Measurements from ENCODE around the gene STON2. TPM values are rescaled to one million over a fixed set of nuclear protein-coding genes. Genes with fewer than 3 reads are reported as not detected.

Gene STON2
- total RNA-seq, 1 experiment from 2014 or later = 23.5 TPM

GRCh38 chr14:81219759-81220579, 180.2 kb downstream of the STON2 start:
- peak overlapping the region; percentile 93 for H3K4me3 Mint-ChIP-seq (ENCODE audit: unreplicated experiment)
- H3K27me3 Mint-ChIP-seq (ENCODE audit: insufficient read depth, unreplicated experiment) = no peaks in the 10 kb centered on the region
- peak; percentile 33 for DNase-seq (ENCODE audit: unreplicated experiment)
- no peaks in the 10 kb centered on the region for H3K9me3 Mint-ChIP-seq (ENCODE audit: unreplicated experiment)
- intact Hi-C loops (cut with micrococcal nuclease) = loop anchor here (2.0 to 5.0 kb wide), 3 partner anchors 27 to 232 kb away; no protein-coding TSS in a partner anchor
- peak overlapping the region; percentile 99 for H3K27ac Mint-ChIP-seq (ENCODE audit: low read depth, unreplicated experiment)
- POLR2A ChIA-PET = interaction anchor here (1.1 to 3.4 kb wide), 16 partner anchors 11 to 314 kb away, joined by 3 to 15 read pairs (median 8); partner anchors contain the start of gene SEL1L
- TF ChIP-seq CTCF (IDR thresholded peaks at IDR 0.05; ENCODE audit: unreplicated experiment) = no peak
- H3K4me1 Mint-ChIP-seq (ENCODE audit: insufficient read depth, unreplicated experiment) = peaks cover 6% of the 10 kb centered on the region
- TSS peak; percentile 89 for BruUV-seq (replicated peaks)
- H3K36me3 Mint-ChIP-seq (ENCODE audit: insufficient read depth, unreplicated experiment) = peaks cover 36% of the 10 kb centered on the region
- CTCF ChIA-PET = no interaction called here

- no peaks in the 10 kb centered on the region for H3K27me3 Mint-ChIP-seq (ENCODE audit: insufficient read depth, unreplicated experiment)
- DNase-seq (ENCODE audit: unreplicated experiment) = peak; percentile 98
- H3K9me3 Mint-ChIP-seq (ENCODE audit: unreplicated experiment) = no peaks in the 10 kb centered on the region
- no peak for TF ChIP-seq CTCF (IDR thresholded peaks at IDR 0.05; ENCODE audit: unreplicated experiment)
- H3K27ac Mint-ChIP-seq (ENCODE audit: low read depth, unreplicated experiment) = peak overlapping the region; percentile 99
- peaks cover 38% of the 10 kb centered on the region for H3K36me3 Mint-ChIP-seq (ENCODE audit: insufficient read depth, unreplicated experiment)
- intact Hi-C loops (cut with micrococcal nuclease) = loop anchor here (5.0 kb wide), 1 partner anchor 233 kb away; no protein-coding TSS in a partner anchor
- H3K4me3 Mint-ChIP-seq (ENCODE audit: unreplicated experiment) = peak overlapping the region; percentile 93
- no TSS peak for BruUV-seq (replicated peaks)
- H3K4me1 Mint-ChIP-seq (ENCODE audit: insufficient read depth, unreplicated experiment) = peaks cover 6% of the 10 kb centered on the region
- ChIA-PET POLR2A (interaction anchor here (0.6 to 3.4 kb wide), 24 partner anchors 10 to 1384 kb away, joined by 3 to 15 read pairs (median 4); partner anchors contain the start of genes CEP128, SEL1L and STON2), CTCF (interaction anchor here (0.5 to 2.4 kb wide), 7 partner anchors 21 to 990 kb away, joined by 3 to 6 read pairs (median 3); no protein-coding TSS in a partner anchor)
These were observed 180.8 kb downstream of the STON2 start for GRCh38 chr14:81219210-81219758.

- intact Hi-C loops (cut with micrococcal nuclease) = loop anchor here (2.0 to 5.0 kb wide), 2 partner anchors 215 to 260 kb away; no protein-coding TSS in a partner anchor
- ChIA-PET CTCF (interaction anchor here (0.6 to 1.3 kb wide), 10 partner anchors 13 to 254 kb away, joined by 3 to 4 read pairs (median 3); no protein-coding TSS in a partner anchor), POLR2A (no interaction called here)
- DNase-seq (ENCODE audit: unreplicated experiment) = peak; percentile 23
- no peak overlapping the region for H3K4me3 Mint-ChIP-seq (ENCODE audit: unreplicated experiment)
- TF ChIP-seq CTCF (IDR thresholded peaks at IDR 0.05; ENCODE audit: unreplicated experiment) = no peak
- no peaks in the 10 kb centered on the region for H3K27me3 Mint-ChIP-seq (ENCODE audit: insufficient read depth, unreplicated experiment)
- no TSS peak for BruUV-seq (replicated peaks)
- no peak overlapping the region for H3K27ac Mint-ChIP-seq (ENCODE audit: low read depth, unreplicated experiment)
- peaks cover 60% of the 10 kb centered on the region for H3K36me3 Mint-ChIP-seq (ENCODE audit: insufficient read depth, unreplicated experiment)
- H3K4me1 Mint-ChIP-seq (ENCODE audit: insufficient read depth, unreplicated experiment) = no peaks in the 10 kb centered on the region
- H3K9me3 Mint-ChIP-seq (ENCODE audit: unreplicated experiment) = no peaks in the 10 kb centered on the region
These were observed 188.3 kb downstream of the STON2 start for GRCh38 chr14:81211844-81212243.

Other genes with a start within 250 kb of the STON2 start
- 35.0 and 49.4 TPM in 2 replicates for gene GTF2A1, start 179.4 kb downstream of the STON2 start, total RNA-seq (2022)
- 152 and 190 TPM in 2 replicates for gene SEL1L, start 133.5 kb upstream of the STON2 start, total RNA-seq (2022)